ENCODE measurements around the gene ANKRD55.
"Not testable (repeated sequence)": the region's sequence is repeated elsewhere in the genome, so short reads cannot be mapped to it uniquely, and the experiment has no call there.

Gene ANKRD55

GRCh38 chr5:56233230-56233629, at the start of gene ANKRD55:
ANKRD55 (minus strand) TSS chr5:56233330; CDS start chr5:56232913, 417 bp downstream.
- no peak for DNase-seq (ENCODE audit: low read depth)

DNA sequence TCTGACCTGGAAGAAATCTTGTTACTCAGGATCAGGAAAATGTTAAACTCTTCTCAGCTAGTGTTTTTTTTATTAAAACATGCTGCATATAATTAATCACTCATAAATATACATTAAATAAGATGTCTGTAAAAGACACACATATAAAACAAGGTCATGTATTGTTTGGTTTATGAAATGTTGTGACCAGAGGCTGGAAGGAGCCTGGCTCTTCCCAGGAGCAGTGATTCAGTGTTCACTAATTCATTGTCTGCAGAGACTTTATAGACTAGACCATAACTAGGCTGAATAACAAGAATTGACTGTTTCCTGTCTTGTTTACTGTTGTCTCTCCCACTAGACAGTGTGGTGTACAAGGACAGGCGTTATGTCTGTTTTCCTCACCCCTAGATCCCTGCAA, 49.1 kb upstream of the ANKRD55 start:
- DNase-seq (ENCODE audit: low read depth), result no peak

DNA sequence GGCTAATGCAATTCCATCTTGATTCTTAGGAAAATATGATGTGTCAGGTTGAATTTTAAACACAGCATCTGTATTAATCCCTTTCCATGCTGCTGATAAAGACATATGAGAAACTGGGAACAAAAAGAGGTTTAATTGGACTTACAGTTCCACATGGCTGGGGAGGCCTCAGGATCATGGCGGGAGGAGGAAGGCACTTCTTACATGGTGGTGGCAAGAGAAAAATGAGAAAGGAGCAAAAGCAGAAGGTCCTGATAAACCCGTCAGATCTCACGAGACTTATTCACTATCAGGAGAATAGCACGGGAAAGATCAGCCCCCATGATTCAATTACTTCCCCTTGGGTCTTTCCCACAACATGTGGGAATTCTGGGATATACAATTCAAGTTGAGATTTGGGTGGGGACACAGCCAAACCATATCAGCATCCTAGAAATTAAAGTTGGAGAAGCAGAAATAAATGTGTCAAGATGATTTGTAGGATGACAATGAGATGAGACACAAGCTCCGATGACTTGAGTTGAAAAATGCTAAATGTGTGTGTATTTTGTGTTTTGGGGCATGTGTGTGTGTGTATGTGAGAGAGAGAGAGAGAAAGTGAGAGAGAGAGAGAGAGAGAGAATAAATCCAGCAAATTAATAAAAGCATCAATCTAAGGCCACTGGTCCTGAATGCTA, 48.5 kb upstream of the ANKRD55 start:
- no peak for DNase-seq (ENCODE audit: low read depth)

DNA sequence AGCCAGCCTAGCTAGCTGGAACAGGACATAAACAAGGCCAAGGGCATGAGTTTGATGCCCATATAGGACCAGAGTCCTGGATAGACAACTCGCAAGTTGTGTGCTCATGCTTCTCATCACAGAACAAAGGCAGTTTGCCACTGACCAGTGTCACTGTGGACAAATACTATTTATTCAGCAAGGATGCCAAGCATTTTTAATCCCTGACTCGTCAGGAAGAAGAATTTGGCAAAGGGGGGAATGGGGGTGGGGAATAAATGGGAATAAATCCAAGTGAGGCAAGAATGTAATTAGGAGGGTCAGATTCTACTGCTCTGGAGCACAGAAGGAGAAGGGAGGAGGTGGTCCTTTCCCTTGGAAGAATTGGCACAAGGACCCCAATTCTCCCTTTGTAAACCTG, 46.8 kb upstream of the ANKRD55 start:
- DNase-seq (ENCODE audit: low read depth), result no peak

GRCh38 chr5:56279291-56279690, 46.2 kb upstream of the ANKRD55 start:
- no peak for DNase-seq (ENCODE audit: low read depth)

DNA sequence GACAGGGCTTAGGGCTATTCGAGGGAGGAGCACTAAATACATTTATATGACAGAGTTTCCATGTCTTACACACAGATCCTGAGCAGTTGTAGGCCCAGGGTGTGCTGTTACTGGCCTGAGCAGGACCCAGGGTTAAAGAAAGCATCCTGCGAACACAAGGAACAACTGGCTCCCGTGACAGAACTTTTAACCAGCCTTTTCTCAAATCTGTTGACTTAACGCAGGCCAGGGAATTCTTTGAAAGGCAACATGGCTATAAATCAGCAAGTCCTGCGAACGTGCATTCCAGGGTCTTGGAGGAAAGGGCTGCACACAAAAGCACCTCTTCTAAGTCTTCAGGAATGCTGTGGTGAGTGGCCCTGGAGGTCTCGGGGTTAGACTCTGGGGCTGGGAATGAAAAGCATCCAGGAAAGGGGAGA, 45.2 kb upstream of the ANKRD55 start:
- no peak for DNase-seq (ENCODE audit: low read depth)

DNA sequence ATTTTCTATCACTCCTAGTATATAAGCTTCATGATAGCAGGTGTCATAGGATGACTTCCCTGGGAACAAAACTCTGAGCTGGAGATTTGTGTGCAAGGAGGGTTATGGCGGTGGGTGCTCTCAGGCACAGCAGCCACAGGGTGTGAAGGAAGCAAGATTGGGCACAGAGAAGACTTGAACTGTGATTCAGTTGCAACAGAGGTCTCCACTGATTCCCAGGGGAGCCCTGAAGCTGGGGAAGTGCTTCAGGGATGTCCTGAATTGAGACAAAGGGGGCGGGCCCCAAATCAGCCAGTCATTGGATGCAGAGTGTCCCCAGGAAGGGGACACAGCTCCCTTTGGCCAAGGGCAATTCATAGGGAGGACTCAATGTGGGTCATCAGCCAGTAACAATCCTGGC, 44.4 kb upstream of the ANKRD55 start:
- DNase-seq (ENCODE audit: low read depth), result no peak

GRCh38 chr5:56273376-56273955, 40.3 kb upstream of the ANKRD55 start:
- DNase-seq (ENCODE audit: low read depth), result no peak

DNA sequence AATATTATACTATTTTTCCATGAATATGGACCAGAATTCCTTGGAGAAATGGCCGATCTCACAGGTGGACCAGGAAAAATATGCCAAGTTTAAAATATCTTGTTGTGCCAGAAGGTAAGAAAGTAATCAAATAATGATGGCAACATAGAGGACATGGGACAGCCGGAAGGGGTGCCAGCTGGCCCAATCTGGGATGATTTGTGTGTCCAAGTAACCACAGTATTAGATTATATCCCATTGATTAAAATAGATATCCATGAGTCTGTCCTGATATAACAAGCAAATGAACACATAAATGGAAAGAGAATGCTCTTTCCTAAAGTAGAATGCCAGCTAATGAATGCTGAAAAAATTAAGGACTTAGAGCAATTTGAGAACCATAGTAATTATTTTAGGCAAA, 39.6 kb upstream of the ANKRD55 start:
- no peak for DNase-seq (ENCODE audit: low read depth)

GRCh38 chr5:56270568-56271392, 37.6 kb upstream of the ANKRD55 start:
- peak; percentile 58 for DNase-seq (ENCODE audit: low read depth)

- DNase-seq (ENCODE audit: low read depth), result no peak
Measured at GRCh38 chr5:56270058-56270457, 36.9 kb upstream of the ANKRD55 start.

DNA sequence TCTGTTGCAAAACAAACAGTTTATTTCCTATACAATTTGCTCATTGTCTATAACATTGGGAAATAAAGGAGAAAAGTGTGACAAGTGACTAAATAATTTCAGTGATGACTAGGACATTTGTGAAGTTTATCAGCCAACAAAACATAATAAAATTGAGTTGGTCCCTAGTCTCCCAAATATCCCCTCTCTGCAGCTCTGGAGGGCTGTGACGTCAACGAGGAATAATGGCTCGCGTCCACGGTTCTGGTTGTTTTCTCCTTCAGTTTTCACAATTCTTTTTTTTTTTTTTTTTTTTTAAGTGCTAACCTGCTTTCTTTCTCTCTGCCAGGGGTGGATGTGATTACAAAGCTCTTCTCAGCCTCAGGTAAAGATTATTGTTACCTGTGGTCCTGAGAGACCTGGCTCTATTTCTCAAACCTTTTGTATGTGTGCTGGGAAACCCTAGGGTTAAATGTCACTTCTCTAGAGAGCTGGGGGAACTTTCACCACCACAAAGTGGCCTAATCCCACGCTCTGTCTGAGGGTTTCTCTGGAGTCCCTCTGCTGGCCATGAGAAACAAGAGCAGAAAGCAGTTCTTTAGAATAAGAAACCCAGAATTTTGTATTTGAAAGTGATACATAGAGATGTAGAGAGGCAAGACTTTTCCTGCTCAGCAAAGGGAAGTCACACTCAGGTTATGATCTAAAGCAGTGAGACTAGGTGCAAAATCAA, 36.2 kb upstream of the ANKRD55 start:
- no peak for DNase-seq (ENCODE audit: low read depth)

GRCh38 chr5:56268707-56269106, 35.6 kb upstream of the ANKRD55 start:
- not testable (repeated sequence) for DNase-seq (ENCODE audit: low read depth)

GRCh38 chr5:56267856-56268255, 34.7 kb upstream of the ANKRD55 start:
- no peak for DNase-seq (ENCODE audit: low read depth)

- no peak for DNase-seq (ENCODE audit: low read depth)
Measured at GRCh38 chr5:56264417-56265025, 31.4 kb upstream of the ANKRD55 start.

DNA sequence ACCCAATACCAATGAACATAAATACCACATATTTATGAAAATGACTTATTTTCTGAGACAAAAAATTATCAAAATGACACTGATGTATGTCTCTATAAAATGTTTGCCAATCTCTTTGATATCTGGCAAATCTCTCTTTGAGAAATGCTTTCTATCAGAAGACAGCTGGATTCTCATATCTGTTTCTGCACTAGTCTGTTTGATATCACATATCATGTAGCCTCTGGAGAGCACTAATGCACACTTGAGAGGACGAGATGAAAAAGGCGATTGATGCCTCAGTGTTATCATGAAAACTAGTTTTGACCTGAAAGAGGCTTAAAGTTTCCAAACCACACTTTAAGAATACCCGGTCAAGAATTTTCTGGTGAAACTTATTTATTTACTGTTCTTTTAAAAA, 29.1 kb upstream of the ANKRD55 start:
- no peak for DNase-seq (ENCODE audit: low read depth)

DNA sequence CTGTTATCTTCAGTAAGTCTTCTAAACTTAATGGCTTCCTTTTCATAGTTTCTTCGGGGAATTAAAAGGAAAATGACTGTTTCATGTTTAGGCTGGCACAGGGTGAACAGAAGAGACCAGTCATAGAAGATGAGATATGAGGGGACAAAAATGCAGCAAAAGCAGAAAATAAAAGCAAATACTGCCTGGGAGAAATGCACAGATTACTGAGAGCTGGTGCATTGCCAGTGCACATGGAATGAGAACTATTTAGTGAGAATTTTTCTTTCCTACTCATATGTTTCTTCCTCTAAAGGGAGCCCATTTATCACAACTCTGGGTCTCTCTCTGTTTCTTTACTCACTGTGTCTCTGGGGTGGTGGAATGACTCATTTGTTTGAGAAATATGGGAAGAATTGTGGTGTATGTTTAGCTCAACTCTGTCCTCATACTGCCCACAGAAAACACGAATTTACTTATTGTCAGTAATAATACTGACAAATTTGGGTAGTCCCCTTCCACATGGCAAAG, 25.9 kb upstream of the ANKRD55 start:
- DNase-seq (ENCODE audit: low read depth), result no peak

DNA sequence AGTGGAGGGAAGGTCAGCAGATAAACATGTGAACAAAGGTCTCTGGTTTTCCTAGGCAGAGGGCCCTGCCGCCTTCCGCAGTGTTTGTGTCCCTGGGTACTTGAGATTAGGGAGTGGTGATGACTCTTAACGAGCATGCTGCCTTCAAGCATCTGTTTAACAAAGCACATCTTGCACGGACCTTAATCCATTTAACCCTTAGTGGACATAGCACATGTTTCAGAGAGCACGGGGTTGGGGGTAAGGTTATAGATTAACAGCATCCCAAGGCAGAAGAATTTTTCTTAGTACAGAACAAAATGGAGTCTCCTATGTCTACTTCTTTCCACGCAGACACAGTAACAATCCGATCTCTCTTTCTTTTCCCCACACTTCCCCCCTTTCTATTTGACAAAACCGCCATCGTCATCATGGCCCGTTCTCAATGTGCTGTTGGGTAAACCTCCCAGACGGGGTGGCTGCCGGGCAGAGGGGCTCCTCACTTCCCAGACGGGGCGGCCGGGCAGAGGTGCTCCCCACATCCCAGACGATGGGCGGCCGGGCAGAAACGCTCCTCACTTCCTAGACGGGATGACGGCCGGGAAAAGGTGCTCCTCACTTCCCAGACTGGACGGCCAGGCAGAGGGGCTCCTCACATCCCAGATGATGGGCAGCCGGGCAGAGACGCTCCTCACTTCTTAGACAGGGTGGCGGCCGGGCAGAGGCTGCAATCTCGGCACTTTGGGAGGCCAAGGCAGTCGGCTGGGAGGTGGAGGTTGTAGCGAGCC, 24.8 kb upstream of the ANKRD55 start:
- not testable (repeated sequence) for DNase-seq (ENCODE audit: low read depth)

DNA sequence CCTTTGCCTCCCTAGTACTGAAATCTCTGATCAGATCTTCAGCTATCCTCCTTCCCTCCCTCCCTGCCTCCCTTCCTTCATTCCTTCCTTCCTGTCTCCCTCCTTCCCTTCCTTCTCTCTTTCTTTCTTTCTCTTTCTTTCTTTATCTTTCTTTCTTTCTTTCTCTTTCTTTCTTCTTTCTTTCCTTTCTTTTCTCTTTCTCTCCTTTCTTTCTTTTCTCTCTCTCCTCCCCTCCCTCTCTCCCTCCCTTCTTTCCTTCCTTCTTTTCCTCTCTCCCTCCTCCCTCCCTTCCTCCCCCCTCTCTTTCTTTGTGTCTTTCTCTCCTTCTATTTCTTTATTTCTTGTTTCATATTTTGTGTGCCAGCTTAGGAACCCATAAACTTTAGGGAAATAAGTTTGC, 23.9 kb upstream of the ANKRD55 start:
- no peak for DNase-seq (ENCODE audit: low read depth)

- no peak for DNase-seq (ENCODE audit: low read depth)
Measured at GRCh38 chr5:56255502-56255901, 22.4 kb upstream of the ANKRD55 start.

GRCh38 chr5:56253924-56254323, 20.8 kb upstream of the ANKRD55 start:
- no peak for DNase-seq (ENCODE audit: low read depth)

All from stimulated activated CD8-positive, alpha-beta memory T cell treated with anti-CD3 and anti-CD28 coated beads, Interleukin-12 subunit alpha, Interleukin-12 subunit beta, amount 100 ng/mL, for 1 hour (primary cell).